Head of caudate nucleus (tissue), 42 donors: ENCODE measurements around the gene RBM5.

Experiments used
- DNase-seq, 42 donors: peaks; one replicate each; pipeline versions ENCODE4 v3.0.0 to v3.0.0-alpha.2; 2020 to 2021; ENCODE audit warnings: mixed read lengths in 7 of 42
- intact Hi-C: fragments of 100-400 bp; cut with DNase I; formaldehyde crosslinking; loops from one replicate; pipeline ENCODE4 v1.15.0; 2022

The RBM5 gene

GRCh38 chr3:50155491-50155878 lies 66.8 kb downstream of the RBM5 start:
- no peak for DNase-seq
- intact Hi-C loops, result no loop called here

- intact Hi-C loops, result no loop called here
Observed at GRCh38 chr3:50155891-50156290, 67.2 kb downstream of the RBM5 start.

GRCh38 chr3:50156549-50157493 lies 68.1 kb downstream of the RBM5 start:
- peak in 10 of 42 donors; percentile 14 to 54 (median 23) for DNase-seq
- intact Hi-C loops, result no loop called here

More at GRCh38 chr3:50155891-50156290, 67.2 kb downstream of the RBM5 start:
- no peak for DNase-seq

GRCh38 chr3:50157827-50158529 lies 69.3 kb downstream of the RBM5 start:
- DNase-seq, result no peak
- intact Hi-C loops, result no loop called here

- no peak for DNase-seq
- intact Hi-C loops, result no loop called here
Observed at GRCh38 chr3:50158530-50159146, 69.9 kb downstream of the RBM5 start.

- intact Hi-C loops, result no loop called here
- DNase-seq, result no peak
Observed at GRCh38 chr3:50160561-50160983, 71.9 kb downstream of the RBM5 start.

GRCh38 chr3:50161320-50161719 lies 72.6 kb downstream of the RBM5 start:
- no peak for DNase-seq
- intact Hi-C loops, result no loop called here

- no peak for DNase-seq
- intact Hi-C loops, result no loop called here
Observed at GRCh38 chr3:50162034-50162883, 73.5 kb downstream of the RBM5 start.

- peak in 30 of 42 donors; percentile 10 to 74 (median 42) for DNase-seq
- intact Hi-C loops, result no loop called here
Observed at GRCh38 chr3:50163572-50164455, 75.1 kb downstream of the RBM5 start.

- DNase-seq, result no peak
- intact Hi-C loops, result no loop called here
Observed at GRCh38 chr3:50164481-50164880, 75.8 kb downstream of the RBM5 start.

- peak in 33 of 42 donors; percentile 12 to 74 (median 46) for DNase-seq
- intact Hi-C loops, result no loop called here
Observed at GRCh38 chr3:50164984-50165909, 76.5 kb downstream of the RBM5 start.

GRCh38 chr3:50165910-50166538 lies 77.3 kb downstream of the RBM5 start:
- DNase-seq, result peak in 15 of 42 donors; percentile 13 to 57 (median 40)
- intact Hi-C loops, result no loop called here

- no peak for DNase-seq
- intact Hi-C loops, result no loop called here
Observed at GRCh38 chr3:50166620-50167019, 77.9 kb downstream of the RBM5 start.

GRCh38 chr3:50167069-50167840 lies 78.5 kb downstream of the RBM5 start:
- DNase-seq, result no peak
- intact Hi-C loops, result no loop called here

- no peak for DNase-seq
- intact Hi-C loops, result no loop called here
Observed at GRCh38 chr3:50167841-50168209, 79.1 kb downstream of the RBM5 start.

GRCh38 chr3:50168388-50168787 lies 79.7 kb downstream of the RBM5 start:
- intact Hi-C loops, result no loop called here
- no peak for DNase-seq
